ENCODE measurements around the gene TMEM184C. TPM values are rescaled to one million over a fixed set of nuclear protein-coding genes. Genes with fewer than 3 reads are reported as not detected.
A peak's percentile ranks its signal among the peaks of the same experiment; 100 is the strongest.

TMEM184C gene
- total RNA-seq, 1 experiment from 2014 or later, result 22.5 TPM

GRCh38 chr4:147599769-147600168 is 17.4 kb upstream of the TMEM184C start:
- no peak for DNase-seq (ENCODE audit: low read depth)

GRCh38 chr4:147605499-147605898 is 11.7 kb upstream of the TMEM184C start:
- DNase-seq (ENCODE audit: low read depth), result no peak

- DNase-seq (ENCODE audit: low read depth), result no peak
These were observed 9.7 kb upstream of the TMEM184C start for GRCh38 chr4:147607471-147607870.

- no peak for DNase-seq (ENCODE audit: low read depth)
These were observed 6.5 kb upstream of the TMEM184C start for GRCh38 chr4:147610686-147611085.

GRCh38 chr4:147616849-147617172 is 386 bp upstream of the TMEM184C start:
- no peak for DNase-seq (ENCODE audit: low read depth)

- DNase-seq (ENCODE audit: low read depth), result no peak
These were observed 869 bp downstream of the TMEM184C start for GRCh38 chr4:147617841-147618691.

GRCh38 chr4:147620315-147620714 is 3.1 kb downstream of the TMEM184C start:
- no peak for DNase-seq (ENCODE audit: low read depth)

- no peak for DNase-seq (ENCODE audit: low read depth)
These were observed 8.5 kb downstream of the TMEM184C start for GRCh38 chr4:147625733-147626132.

- no peak for DNase-seq (ENCODE audit: low read depth)
These were observed 9.7 kb downstream of the TMEM184C start for GRCh38 chr4:147626903-147627302.

- no peak for DNase-seq (ENCODE audit: low read depth)
These were observed 11.2 kb downstream of the TMEM184C start for GRCh38 chr4:147628415-147628814.

- DNase-seq (ENCODE audit: low read depth), result no peak
These were observed 12.9 kb downstream of the TMEM184C start for GRCh38 chr4:147629783-147630730.

- DNase-seq (ENCODE audit: low read depth), result no peak
These were observed 15.9 kb downstream of the TMEM184C start for GRCh38 chr4:147633113-147633512.

- DNase-seq (ENCODE audit: low read depth), result no peak
These were observed 16.4 kb downstream of the TMEM184C start for GRCh38 chr4:147633643-147634042.

- no peak for DNase-seq (ENCODE audit: low read depth)
These were observed 18.2 kb downstream of the TMEM184C start for GRCh38 chr4:147635348-147635747.

GRCh38 chr4:147638365-147638764 is 21.2 kb downstream of the TMEM184C start:
- DNase-seq (ENCODE audit: low read depth), result no peak

GRCh38 chr4:147638942-147639341 is 21.7 kb downstream of the TMEM184C start:
- peak; percentile 5 for DNase-seq (ENCODE audit: low read depth)

- DNase-seq (ENCODE audit: low read depth), result peak; percentile 6
These were observed 22.2 kb downstream of the TMEM184C start for GRCh38 chr4:147639388-147639787.

- DNase-seq (ENCODE audit: low read depth), result peak; percentile 13
These were observed 23.1 kb downstream of the TMEM184C start for GRCh38 chr4:147640331-147640730.

- DNase-seq (ENCODE audit: low read depth), result no peak
These were observed 26.4 kb downstream of the TMEM184C start for GRCh38 chr4:147643616-147644015.

GRCh38 chr4:147644471-147644870 is 27.3 kb downstream of the TMEM184C start:
- DNase-seq (ENCODE audit: low read depth), result no peak

GRCh38 chr4:147645099-147645498 is 27.9 kb downstream of the TMEM184C start:
- no peak for DNase-seq (ENCODE audit: low read depth)

- no peak for DNase-seq (ENCODE audit: low read depth)
These were observed 31.5 kb downstream of the TMEM184C start for GRCh38 chr4:147648656-147649055.

- DNase-seq (ENCODE audit: low read depth), result no peak
These were observed 34.4 kb downstream of the TMEM184C start for GRCh38 chr4:147651563-147651962.

Data from RPMI7951 (cell line).